AG09319 (cell line): Measurements from ENCODE around the gene PITPNM3.

Source experiments
- DNase-seq: peaks from one replicate; pipeline ENCODE4 v3.0.0-alpha.2; 2010; ENCODE audit warnings: low read depth; ENCODE audit errors: extremely low read depth
- CTCF ChIP-seq: IDR thresholded peaks from 2 replicates; pipeline ENCODE4 v1.5.1; 2011; ENCODE audit warnings: low read depth, mild to moderate bottlenecking, inconsistent platforms, low read length, moderate library complexity

Gene PITPNM3

GRCh38 chr17:6497496-6498221 is 58.7 kb downstream of the PITPNM3 start:
- no peak for DNase-seq
- no peak for TF ChIP-seq CTCF

- TF ChIP-seq CTCF: no peak
- DNase-seq: no peak
These were observed 59.5 kb downstream of the PITPNM3 start for GRCh38 chr17:6496640-6497441.

- no peak for TF ChIP-seq CTCF
- no peak for DNase-seq
These were observed 60.3 kb downstream of the PITPNM3 start for GRCh38 chr17:6496116-6496481.

GRCh38 chr17:6495450-6496115 is 60.8 kb downstream of the PITPNM3 start:
- no peak for DNase-seq

GRCh38 chr17:6494239-6494941 is 62.0 kb downstream of the PITPNM3 start:
- DNase-seq: no peak
- no peak for TF ChIP-seq CTCF

More at GRCh38 chr17:6495450-6496115, 60.8 kb downstream of the PITPNM3 start:
- no peak for TF ChIP-seq CTCF

GRCh38 chr17:6492892-6493674 is 63.3 kb downstream of the PITPNM3 start:
- no peak for DNase-seq
- no peak for TF ChIP-seq CTCF
